Activated naive CD4-positive, alpha-beta T cell treated with Interleukin-2 at 50 U/mL for 16 hours (primary cell): ENCODE results near the gene ZNF831.

ENCODE experiments used
- DNase-seq: peaks from one replicate; pipeline ENCODE4 v3.0.0-alpha.2; 2020

ZNF831 gene

GRCh38 chr20:59157961-59158541, 5.6 kb upstream of the ZNF831 start:
- DNase-seq: no peak

- no peak for DNase-seq
Measured at GRCh38 chr20:59158673-59159072, 4.9 kb upstream of the ZNF831 start.

- DNase-seq: no peak
Measured at GRCh38 chr20:59159091-59159490, 4.5 kb upstream of the ZNF831 start.

GRCh38 chr20:59159493-59160376, 3.9 kb upstream of the ZNF831 start:
- DNase-seq: peak; percentile 65

- no peak for DNase-seq
Measured at GRCh38 chr20:59160389-59161115, 3.1 kb upstream of the ZNF831 start.

GRCh38 chr20:59161721-59162120, 1.9 kb upstream of the ZNF831 start:
- no peak for DNase-seq

GRCh38 chr20:59164686-59165391, 1.2 kb downstream of the ZNF831 start:
- no peak for DNase-seq

- DNase-seq: no peak
Measured at GRCh38 chr20:59165396-59165795, 1.8 kb downstream of the ZNF831 start.

GRCh38 chr20:59165891-59166709, 2.5 kb downstream of the ZNF831 start:
- DNase-seq: peak; percentile 42

GRCh38 chr20:59170406-59171349, 7.1 kb downstream of the ZNF831 start:
- DNase-seq: no peak

GRCh38 chr20:59171986-59172385, 8.4 kb downstream of the ZNF831 start:
- no peak for DNase-seq

- no peak for DNase-seq
Measured at GRCh38 chr20:59173938-59174491, 10.4 kb downstream of the ZNF831 start.

GRCh38 chr20:59175002-59175401, 11.4 kb downstream of the ZNF831 start:
- DNase-seq: no peak

GRCh38 chr20:59175861-59176260, 12.2 kb downstream of the ZNF831 start:
- DNase-seq: no peak

GRCh38 chr20:59176812-59177211, 13.2 kb downstream of the ZNF831 start:
- no peak for DNase-seq

GRCh38 chr20:59177266-59178250, 13.9 kb downstream of the ZNF831 start:
- peak; percentile 42 for DNase-seq

- DNase-seq: no peak
Measured at GRCh38 chr20:59178983-59179595, 15.5 kb downstream of the ZNF831 start.

- no peak for DNase-seq
Measured at GRCh38 chr20:59179988-59180387, 16.4 kb downstream of the ZNF831 start.

- no peak for DNase-seq
Measured at GRCh38 chr20:59181936-59182335, 18.3 kb downstream of the ZNF831 start.
